Fibroblast of skin of left quadriceps (primary cell): ENCODE data around the gene NFYA.
A peak's percentile ranks its signal among the peaks of the same experiment; 100 is the strongest.

Source experiments
- DNase-seq, 2 experiments: peaks; one replicate each; pipeline ENCODE4 v3.0.0-alpha.2; 2013; ENCODE audit warnings: low read depth in 2 of 2

The NFYA gene

DNA sequence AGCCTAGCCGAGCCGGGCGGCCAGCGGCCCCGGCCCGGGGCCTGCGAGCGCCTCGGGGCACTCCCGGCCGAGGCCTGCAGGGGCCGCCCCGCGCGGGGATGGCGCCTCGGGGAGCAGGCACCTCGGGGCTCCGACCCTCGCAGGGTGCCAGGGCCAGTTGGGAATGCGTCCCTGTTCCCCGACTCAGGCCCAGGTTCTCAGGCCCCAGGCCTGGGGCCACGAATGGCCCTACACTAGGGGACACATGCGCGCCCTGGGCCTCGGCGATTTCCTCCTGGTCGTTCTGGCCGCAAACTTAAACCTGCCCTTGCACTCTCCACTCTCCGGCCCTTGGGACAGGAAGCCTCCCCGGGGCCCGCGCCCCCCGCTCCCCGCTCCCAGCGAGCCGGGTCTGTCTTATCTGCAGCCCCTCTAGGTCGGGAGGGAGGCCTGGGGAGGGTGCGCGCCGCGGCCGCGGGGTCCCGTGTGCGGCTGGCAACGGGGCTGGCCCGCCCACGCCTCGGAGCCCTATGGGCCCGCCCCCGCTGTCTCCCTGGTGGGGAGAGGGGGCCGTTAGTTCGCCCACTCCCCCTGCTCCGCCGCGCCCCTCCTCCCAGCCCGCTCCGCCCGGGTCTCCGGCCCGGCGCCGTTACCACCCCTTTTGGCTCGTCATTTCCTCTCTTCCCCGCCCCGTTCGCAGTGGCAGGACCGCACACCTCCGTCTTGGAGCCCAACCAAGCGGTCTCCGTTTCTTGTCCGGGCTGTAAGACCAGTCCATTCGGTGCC, 611 bp downstream of the NFYA start:
- DNase-seq: peak; percentile 47 to 52

DNA sequence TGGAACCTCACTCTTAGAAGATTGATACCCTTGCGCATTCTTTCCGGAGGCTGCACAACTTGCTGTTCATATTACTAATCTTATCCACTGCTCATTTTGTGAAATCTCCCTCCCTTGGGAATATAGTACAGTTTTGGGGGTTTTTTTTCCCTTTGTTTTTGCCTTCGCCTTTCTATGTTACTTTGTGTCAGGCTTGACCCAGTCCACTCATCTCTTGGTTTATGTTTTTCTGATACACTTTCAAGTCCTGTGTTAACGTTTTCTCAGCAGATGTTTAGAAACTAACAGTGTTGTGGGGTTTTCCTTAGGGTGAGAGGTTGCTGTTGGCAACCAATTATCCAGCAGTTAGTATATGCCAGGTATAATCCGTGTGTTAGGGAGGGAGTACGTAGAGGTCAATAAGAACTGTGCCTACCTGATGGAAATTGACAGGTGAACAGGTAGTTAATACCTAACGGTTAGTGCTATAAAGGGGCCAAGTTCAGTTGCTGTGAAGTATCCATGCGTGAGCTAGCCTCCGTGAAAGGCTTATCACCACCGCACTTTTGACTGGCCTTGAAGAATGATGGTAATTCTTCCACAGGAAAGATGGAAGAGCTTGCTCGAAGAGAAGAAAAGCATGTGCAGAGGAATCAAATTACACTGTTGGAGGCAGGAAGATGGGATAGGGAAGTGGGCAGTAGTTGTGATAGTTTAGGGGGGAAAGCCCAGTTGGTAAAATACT, 1.4 kb downstream of the NFYA start:
- no peak for DNase-seq

DNA sequence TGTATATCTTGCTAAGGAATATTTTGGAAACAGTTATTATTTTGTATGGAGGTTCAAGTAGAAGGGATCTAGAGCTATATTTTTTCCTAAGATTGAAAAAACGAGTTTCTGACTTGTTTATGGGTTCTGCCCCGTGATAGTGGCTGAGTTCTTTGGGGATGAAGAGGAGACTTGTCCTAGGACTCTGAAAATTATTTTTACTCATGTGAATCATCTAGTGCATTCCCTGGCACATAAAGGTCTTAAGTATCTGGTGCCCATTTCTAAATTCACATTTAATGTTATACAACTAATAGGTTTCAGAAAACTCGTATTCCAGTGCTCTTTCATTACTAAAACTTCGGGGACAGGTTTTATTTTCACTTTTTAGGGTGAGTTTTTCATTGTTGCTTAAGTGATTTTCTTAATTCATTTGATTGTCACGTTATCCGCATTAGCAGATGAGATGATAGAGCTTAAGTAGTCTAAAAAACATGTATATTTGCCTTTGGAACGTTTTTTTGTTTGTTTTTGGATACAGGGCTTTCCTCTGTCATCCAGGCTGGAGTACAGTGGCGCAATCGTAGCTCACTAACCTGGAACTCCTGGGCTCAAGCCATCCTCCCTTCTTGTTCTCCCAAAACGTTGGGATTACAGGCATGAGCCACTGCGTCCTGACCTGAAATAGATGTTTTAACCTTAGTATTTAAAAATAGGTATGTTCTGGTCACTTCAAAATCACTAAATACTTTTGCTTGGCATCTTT, 2.1 kb downstream of the NFYA start:
- DNase-seq: no peak

DNA sequence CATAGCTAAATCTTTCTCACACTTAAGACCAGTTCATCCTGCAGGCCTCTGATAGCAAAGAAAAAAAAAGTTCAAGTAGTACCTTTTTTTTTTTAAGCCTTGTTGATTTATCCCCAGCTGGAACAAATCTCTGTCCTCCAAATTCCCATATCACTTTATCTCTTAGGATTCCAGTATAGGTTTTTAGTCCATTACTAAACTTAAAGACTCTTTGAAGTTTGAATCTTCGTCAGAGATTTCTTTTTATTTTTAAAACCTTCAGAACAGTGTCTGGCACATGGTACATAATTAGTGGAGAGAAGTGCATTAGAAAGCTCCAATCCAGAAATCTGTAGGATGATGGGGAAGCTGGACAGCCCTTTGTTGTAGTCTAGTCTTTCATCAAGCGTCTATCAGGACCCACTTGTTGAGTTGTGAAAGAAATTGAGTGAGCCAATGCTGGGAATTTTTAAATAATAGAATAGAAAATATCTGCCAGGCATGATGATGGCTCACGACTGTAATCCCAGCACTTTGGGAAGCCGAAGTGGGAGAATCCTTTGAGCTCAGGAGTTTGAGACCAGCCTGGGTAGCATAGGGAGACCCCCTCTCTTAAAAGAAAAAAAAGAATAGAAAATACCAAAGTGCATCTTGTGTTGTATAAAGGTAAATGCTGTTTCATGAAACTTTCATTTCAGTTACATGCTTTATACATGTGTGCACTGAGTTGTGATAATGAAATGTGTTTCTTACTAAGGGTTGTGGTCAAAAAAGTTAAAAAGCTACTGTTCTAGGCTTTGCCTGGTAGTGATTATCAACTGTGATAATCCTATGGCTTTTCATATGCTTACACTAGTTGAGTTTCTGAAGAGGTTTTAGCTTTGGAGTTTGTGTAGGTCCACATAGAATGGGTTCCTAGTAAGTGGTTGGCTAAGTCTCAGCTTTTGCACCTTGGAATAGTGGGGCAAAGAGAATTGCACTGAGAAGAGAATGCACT, 3.2 kb downstream of the NFYA start:
- no peak for DNase-seq

DNA sequence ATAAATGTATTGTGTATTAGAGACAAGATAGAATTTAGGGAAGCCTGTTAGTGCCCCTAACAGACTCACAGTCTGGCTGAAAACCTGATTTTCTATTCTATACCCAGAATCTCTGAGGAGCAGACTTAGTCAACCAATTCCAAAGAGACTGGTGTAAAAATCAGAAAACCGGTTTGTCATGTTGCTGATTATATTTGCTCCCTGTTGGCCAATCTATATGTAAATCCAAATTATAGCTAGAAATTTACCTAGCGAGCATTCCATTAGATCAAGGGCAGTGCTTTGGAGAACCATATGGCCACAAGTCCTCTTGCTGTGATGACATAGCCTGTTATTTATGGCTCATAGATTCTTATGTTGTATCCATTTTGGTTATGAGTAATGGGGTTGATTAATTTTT, 4.8 kb downstream of the NFYA start:
- DNase-seq: no peak

DNA sequence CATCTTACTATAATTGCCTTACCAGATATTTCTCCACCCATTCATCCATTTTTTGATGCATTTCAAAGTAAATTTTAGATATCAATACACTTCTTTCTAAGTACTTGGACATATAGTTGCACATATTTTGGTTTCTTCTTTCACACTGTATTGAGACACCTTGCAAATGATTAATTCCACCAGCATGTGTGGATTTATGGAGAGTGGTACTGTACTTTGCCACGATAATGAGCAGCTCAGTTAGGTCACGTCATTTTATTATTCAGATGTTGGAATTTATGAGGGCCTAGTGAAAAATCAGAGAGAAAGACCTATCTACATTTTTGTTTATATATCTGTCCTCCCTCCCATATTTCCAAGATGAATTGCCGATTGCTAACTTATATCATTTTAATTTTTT, 5.3 kb downstream of the NFYA start:
- no peak for DNase-seq

DNA sequence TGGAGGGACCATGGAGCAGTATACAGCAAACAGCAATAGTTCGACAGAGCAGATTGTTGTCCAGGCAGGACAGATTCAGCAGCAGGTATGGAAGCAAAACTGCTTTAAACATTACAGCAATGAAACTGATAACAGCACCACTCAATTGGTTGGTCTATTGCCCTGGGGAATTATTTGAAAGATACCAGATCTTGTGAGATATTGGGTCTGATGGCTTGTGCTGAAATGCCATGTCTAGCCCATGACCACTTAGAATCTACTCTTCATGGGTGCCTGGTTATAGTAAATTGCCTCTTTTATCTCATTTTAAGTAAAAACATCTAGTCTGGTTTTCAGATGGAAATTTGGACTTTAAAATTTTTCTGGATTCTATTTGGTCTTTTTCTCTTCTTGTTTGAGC, 6.3 kb downstream of the NFYA start:
- no peak for DNase-seq

DNA sequence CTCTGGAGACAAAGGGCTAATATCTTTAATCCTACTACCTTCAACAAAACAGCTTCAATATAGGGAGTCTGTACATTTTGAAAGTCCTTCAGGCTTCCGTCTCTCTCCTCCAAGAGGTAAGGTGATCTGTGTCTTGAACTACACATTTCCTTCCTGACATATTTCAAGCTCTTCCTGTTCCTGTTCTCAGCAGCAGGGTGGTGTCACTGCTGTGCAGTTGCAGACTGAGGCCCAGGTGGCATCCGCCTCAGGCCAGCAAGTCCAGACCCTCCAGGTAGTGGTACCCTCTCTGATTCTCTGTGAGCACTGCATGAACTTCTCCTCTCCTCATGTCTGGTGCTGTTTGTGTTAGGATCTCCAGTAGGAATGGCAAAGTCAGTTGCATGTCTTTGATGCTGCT, 7.8 kb downstream of the NFYA start:
- no peak for DNase-seq

DNA sequence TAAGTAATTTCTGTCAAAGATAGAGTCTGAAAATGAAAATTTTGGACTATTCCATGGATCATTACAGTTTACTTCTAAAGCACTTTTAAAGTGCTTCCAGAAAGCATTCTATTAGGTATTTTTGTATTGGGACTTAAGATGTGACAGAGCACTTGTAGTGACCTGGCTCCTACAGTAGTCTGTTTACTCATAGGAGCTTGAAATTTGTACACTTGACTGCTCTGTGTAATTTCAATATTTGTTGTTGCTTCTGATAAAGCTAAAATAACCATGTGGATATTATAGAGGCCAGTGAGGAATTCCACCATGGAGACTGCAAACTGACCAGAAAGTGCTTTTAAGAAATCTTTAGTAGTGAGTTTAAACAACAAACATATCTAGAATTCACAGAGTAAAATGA, 10.3 kb downstream of the NFYA start:
- no peak for DNase-seq

DNA sequence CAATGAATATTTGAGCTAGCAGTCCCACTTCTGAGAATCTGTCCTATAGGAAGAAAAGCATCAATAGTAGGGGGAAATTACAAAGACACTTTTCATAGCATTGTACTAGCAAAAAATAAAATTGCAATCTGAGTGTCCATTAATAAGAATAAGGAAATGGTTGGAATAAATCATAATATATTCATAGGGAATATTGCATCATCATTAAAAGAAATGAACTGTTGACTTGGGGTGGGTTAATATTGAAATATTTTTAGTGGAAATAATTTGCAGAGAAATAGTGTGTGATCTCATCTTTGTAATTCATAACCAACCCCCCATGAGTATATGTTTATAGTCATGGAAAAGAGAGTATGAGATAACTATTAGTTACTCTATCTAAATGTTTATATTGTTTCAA, 12.4 kb downstream of the NFYA start:
- no peak for DNase-seq

DNA sequence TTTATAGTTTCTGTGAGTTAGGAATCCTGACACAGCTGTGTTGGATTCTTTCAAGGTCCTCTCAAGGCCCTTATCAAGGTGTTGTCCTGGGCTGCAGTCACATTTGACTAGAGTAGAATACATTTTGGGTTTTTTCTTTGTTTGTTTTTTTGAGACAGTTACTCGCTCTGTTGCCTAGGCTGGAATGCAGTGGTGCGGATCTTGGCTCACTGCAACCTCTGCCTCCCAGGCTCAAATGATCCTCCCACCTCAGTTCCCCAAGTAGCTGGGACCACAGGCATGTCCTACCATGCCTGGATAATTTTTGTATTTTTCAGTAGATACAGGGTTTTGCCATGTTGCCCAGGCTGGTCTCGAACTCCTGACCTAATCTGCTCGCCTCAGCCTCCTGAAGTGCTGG, 15.7 kb downstream of the NFYA start:
- DNase-seq: no peak

DNA sequence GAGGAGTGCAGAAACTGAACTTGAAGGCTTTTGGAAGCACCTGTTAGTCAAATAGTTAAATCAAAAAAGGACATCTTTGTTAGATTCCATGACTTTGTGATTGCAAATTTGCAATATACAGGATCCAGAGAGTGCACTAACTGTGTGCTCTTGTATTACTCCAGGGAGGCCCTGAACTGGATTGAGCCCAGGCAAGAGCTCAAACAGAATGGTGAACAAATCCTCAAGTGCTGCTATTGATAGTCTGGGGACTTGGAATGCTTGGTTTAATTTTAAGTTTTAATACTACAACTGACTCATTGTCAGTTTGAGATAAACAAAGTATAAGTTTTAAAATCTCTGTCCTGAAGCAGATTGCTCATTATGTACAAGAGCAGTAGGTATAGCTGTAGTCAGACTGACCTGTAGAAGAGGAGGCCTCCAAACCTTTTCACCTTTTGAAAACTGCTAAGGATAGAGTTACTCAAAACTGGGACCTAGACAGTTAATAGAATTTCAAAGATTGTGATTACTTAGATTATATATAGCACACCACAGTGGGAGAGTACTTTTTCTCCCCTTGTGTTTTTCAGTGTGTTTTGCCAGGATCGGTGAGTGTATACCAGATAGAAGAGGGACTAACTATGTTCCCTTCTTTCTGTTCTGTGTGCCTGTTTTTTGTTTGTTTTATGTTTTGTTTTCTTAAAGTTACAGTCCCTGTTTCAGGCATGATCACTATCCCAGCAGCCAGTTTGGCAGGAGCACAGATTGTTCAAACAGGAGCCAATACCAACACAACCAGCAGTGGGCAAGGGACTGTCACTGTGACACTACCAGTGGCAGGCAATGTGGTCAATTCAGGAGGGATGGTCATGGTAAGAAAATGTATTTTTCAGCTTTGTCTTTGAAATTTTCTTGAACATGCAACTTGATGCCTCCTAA, 18.3 kb downstream of the NFYA start:
- DNase-seq: no peak

DNA sequence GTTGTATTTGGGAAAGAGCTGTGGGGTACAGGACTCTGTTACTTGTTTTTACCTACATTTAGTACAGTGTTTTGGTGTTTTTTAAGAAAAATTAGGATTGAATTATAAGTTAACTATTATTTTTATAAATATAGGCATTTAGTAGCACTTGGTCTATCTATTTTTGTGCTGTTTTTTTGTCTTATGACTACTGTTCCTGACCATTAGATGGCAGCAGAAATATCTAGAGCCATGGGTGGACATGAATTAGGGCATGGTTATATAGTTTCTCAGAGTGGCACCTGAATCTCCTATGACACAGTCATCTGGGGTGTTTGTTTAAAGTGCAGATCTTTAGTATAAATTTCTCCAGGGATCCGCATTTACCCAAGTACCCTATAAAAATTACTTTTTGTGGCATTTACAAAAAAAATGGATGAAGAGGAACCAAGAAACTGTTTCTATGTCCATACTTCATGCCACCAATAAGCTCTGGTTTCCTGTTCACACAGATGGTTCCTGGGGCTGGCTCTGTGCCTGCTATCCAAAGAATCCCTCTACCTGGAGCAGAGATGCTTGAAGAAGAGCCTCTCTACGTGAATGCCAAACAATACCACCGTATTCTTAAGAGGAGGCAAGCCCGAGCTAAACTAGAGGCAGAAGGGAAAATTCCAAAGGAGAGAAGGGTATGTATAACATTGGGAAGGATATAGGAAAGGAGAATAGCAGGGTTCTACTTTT, 19.8 kb downstream of the NFYA start:
- no peak for DNase-seq

DNA sequence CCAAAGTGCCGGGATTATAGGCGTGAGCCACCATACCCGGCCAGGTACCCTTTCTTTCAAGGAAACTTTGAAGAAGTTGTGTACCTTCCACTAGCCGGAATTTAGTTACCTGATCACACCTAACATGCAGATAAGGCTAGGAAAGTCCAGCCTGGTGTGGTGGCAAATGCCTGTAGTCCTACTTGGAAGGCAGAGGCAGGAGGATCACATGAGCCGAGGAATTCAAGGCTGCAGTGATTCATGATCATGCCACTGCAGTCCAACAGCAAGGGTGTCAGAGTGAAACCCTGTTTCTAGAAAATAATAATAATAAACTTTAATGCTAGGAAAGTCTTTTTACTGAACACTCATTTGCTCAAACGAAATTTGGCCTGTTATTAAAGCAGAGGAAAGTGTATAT, 21.0 kb downstream of the NFYA start:
- DNase-seq: no peak

DNA sequence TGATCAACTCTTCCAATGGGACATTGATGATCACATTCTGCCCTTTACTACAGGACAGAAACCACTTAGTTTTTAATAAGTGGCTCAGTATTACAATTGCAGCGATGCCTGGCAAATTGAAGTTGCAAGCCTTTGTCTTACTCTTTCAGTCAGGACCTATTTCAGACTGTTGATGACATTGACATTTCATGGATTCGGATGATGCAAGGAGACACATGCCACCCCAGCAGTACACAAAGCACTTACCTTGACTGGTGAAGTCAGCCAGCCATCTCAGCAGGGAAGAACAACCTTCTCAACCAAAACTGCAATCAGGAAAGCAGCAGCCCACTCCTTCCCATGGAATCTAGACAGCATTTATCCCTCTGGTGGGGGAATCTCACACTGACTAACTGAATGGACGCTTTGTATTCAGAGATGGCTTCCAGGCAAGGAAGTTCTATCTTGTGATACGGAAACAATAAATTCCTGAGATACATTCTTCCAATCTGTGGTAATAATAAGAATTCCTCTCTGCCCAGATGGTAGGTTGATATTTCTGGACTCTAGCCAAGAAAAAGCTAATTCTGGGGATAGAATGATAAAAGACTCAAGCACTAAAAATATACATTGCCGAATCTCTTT, 24.8 kb downstream of the NFYA start:
- DNase-seq: peak; percentile 70 to 72

DNA sequence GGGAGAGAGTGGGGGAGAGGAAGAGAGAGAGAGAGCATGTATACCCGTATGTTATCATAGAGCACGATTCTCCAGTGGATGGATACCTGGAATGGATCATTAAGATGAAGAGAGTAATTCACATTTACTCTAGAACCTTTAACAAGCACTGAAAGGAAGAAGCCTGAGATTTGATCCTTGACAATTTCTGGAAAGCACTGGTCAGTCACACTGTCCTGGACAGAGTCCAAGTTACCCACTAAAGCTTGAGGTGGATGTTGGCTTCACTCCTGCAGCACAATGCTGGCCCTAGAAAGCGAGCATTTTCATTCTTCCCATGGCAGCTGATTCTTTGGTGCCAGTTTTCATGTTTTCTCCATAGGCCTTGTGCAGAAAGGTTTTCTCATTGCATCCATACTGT, 25.6 kb downstream of the NFYA start:
- DNase-seq: no peak

DNA sequence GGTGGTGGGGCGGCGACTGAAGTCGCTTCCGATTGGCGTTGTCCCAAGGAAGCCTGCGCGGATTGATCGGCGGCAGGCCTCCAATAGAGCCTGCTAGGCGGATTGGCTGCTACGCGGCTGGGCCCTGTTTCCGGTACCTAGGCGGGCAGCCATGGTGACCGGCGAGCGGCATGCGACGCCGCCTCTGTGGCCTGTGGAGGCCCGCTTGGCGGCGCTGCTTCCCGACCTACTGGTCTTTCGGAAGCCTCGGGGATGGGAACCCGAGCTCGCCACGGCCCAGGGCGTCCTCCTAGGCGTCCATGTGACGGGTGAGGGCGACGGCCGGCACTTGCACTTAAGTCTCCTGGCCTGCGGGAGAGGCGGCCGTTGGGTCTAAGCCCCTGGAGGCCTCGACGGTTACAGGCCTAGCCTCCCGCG, 28.1 kb downstream of the NFYA start:
- no peak for DNase-seq

DNA sequence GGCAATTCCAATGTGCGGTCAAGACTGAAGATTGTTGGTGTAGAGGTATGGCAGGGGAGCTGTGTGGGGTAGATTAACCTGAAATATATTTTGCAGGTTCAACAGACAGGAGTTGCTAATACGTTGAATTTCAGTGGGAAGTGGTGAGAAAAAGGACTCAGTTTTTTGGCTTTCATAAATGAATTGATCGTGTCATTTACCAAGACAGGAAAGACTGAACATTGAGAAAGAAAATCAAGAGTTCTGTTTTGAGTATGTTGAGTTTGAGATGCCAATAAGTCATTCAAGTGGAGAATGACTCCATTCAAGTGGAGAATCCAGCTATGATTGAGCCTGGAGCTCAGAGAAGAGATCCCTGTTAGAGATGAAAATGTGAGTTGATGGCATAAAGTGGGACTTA, 31.1 kb downstream of the NFYA start:
- no peak for DNase-seq

DNA sequence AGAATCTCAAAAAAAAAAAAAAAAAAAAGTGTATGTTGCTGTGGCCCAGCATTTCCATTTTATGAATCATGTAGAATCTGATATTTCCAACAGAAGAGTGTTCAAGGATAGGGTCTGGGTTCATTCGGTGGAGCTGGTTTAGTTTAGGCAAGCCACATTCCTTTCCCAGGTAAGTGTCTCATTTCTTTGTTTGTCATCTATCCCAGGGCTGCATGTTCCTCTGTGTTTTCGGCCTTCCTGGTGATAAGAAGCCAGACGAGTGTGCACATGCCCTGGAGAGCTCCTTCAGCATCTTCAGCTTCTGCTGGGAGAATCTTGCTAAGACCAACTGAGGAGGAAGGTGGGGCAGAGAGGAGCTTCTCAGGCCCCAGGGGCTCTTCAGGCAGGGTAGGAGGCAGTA, 38.2 kb downstream of the NFYA start:
- DNase-seq: no peak
